Stimulated activated CD8-positive, alpha-beta memory T cell treated with anti-CD3 and anti-CD28 coated beads, Interleukin-4, amount 100 ng/mL, for 1 hour (primary cell): ENCODE measurements around the gene OSBPL2.

Experiments
- DNase-seq, 2 donors: peaks; one replicate each; pipeline ENCODE4 v3.0.0-alpha.2; 2020; ENCODE audit warnings: low read depth in 2 of 2, low spot score in 1 of 2

The OSBPL2 gene

GRCh38 chr20:62205618-62206387 lies 32.5 kb upstream of the OSBPL2 start:
- no peak for DNase-seq

- DNase-seq = no peak
These were observed 31.9 kb upstream of the OSBPL2 start for GRCh38 chr20:62206388-62206775.

- DNase-seq = no peak
These were observed 30.1 kb upstream of the OSBPL2 start for GRCh38 chr20:62208061-62208794.

- DNase-seq = no peak
These were observed 29.2 kb upstream of the OSBPL2 start for GRCh38 chr20:62208795-62209755.

DNA sequence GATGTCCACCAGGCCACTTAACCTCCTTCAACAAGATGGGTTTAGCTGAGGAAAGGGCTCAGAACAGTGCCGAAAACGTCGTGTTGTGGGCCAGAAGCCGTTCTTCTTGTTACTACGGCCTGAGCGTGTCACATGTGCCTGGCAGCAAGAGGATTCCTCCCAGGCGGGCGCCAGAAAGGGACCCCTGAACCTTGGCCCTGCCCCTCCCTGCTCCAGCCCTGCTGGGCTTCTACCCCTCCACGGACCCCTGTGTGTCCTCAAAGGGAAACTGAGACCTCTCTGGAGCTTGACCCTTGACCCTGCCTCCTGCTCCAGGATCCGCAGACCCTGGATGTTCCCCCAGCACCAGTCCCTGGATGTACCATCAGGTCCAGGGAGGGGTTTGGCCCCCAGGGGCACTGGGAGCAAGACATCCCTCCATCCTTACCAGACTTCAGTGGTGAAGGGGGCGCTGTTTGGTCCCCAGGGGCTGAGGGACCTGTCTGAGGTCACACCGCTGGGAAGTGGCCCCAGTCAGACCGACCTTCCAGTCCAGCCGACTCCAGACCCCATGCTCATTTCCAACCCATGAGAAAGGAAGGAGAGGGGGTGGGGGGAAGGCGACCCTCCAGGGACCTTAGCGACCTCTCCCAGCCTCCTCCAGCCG lies 28.3 kb upstream of the OSBPL2 start:
- DNase-seq = no peak

- no peak for DNase-seq
These were observed 27.8 kb upstream of the OSBPL2 start for GRCh38 chr20:62210496-62210855.

DNA sequence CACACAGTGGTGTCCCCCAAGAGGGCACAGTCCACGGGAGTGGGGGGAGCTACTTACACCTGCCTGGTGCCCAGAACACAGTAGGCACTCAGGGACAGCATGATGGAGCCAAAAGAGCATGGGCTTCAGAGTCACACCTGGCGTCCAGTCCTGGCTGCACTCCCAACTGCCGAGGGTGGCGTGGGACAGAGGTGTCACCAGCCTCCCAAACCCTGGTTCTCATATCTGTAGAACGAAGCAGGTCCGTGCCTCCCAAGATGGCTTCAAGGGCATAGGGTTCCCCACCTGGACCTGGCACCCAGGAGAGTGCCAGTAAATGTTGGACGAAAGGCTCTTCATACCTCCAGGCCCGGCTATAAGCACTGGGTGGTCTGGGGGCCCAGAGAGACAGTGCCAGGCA lies 27.1 kb upstream of the OSBPL2 start:
- no peak for DNase-seq

DNA sequence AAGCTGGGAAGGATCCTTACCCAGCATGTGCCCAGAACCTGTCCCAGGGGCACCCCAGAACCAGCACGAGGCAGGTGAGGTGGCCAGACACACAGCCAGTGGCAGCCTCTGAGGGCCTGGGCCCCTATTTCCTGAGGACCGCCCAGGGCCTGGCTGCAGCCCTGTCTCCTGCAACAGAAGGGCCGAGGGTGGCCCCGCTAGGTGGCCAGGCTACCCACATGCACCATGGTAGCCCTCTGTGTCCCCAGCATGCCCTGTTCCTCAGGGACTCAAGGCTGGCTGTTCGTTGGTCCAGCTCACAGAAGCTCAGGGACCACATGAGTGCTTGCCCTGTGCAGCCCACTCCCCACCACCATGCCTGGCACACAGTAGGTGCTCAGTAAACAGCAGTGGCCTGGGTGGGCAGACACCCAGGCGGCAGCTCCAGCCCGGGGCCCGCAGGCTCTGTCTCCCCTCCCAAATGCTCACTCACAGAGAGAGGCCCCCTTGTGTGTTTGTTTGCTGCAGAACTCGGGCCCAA lies 26.5 kb upstream of the OSBPL2 start:
- DNase-seq = no peak

DNA sequence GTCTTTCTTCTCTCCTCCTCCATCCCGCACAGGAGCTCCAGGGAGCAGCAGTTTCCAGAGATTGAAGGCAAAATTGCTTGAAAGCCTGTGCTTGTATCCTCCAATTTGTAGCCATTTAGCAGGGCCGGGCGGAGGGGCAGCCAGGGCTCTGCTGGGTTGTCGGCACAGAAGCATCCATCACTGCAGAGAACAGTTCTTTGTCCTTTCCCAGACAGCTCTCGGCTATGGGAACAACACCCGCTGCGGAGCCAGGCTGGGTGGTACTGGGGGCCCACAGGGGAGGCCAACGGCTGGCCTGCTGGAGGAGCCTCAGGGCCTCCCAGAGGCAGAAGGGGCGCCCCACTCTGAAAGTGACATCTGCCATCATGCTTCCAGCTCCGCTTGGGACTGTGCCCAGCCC lies 26.0 kb upstream of the OSBPL2 start:
- DNase-seq = no peak

GRCh38 chr20:62214067-62214466 lies 24.3 kb upstream of the OSBPL2 start:
- no peak for DNase-seq

- no peak for DNase-seq
These were observed 23.0 kb upstream of the OSBPL2 start for GRCh38 chr20:62215020-62215990.

GRCh38 chr20:62215991-62216635 lies 22.2 kb upstream of the OSBPL2 start:
- DNase-seq = no peak

- DNase-seq = no peak
These were observed 21.4 kb upstream of the OSBPL2 start for GRCh38 chr20:62216636-62217566.

GRCh38 chr20:62217913-62218773 lies 20.2 kb upstream of the OSBPL2 start:
- no peak for DNase-seq

- DNase-seq = no peak
These were observed 19.0 kb upstream of the OSBPL2 start for GRCh38 chr20:62219101-62219991.

GRCh38 chr20:62219992-62220665 lies 18.2 kb upstream of the OSBPL2 start, which contains the start of gene HRH3:
Gene HRH3 (minus strand): TSS chr20:62220278. CDS start chr20:62219970, 308 bp downstream.
- peak in 1 of 2 donors; percentile 13 for DNase-seq
